HL-60/S4 treated with phorbol 12-myristate 13-acetate at 8.2 ng/mL for 4 days and 3 days (cell line): ENCODE measurements around the gene ACACA.
"Not testable (repeated sequence)": the region's sequence is repeated elsewhere in the genome, so short reads cannot be mapped to it uniquely, and the experiment has no call there.

Source experiments
- in situ Hi-C: fragments of 300-500 bp; cut with MboI; formaldehyde crosslinking; loops from 2 replicates; pipeline ENCODE4 v1.15.0; 2022; ENCODE audit warnings: low sequenced_read_pairs

The ACACA gene

DNA sequence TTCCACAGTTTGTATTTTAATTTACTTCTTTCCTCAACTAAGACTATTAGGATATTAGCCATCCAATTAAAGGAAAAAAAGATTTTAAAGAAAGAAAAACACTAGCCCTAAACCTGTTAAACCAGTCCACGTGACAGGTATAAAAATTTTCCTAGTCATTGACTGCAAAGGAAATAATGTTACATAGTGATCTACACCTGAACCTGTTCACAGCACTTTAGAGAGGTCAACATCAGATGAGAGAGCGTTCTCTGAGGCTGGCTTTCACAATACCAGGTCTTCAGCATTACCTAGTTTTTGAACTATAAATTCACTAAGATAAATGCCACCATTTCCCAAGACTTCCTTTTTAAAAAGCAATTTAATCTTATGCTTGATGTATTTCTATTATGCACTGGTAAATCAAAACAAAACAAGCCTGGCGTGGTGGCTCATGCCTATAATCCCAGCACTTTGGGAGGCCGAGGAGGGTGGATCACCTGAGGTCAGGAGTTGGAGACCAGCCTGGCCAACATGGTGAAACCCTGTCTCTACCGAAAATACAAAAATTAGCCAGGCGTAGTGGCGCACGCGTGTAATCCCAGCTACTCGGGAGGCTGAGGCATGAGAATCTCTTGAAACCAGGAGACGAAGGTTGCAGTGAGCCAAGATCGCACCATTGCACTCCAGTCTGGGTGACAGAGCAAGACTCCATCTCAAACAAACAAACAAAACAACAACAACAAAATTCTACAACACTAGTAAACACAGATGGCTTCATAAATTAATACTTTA, 49.7 kb downstream of the ACACA start:
- in situ Hi-C loops, result loop anchor here (25.0 kb wide), 1 partner anchor 745 kb away; the partner anchor contains the start of gene MRM1

DNA sequence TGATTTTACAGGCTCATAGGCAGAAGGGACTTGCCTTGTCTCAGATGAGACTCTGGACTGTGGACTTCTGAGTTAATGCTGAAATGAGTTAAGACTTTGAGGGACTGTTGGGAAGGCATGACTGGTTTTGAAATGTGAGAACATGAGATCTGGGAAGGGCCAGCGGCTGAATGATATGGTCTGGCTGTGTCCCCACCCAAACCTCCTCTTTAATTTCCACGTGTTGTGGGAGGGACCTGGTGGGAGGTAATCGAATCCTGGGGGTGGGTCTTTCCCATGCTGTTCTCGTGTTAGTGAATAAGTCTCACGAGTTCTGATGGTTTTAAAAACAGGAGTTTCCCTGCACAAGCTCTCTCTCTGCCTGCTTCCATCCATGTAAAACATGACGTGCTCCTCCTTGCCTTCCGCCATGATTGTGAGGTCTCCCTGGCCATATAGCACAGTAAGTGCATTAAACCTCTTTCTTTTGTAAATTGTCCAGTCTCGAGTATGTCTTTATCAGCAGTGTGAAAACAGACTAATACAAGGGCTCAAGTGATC, 59.7 kb downstream of the ACACA start:
- in situ Hi-C loops, result not testable (repeated sequence)

DNA sequence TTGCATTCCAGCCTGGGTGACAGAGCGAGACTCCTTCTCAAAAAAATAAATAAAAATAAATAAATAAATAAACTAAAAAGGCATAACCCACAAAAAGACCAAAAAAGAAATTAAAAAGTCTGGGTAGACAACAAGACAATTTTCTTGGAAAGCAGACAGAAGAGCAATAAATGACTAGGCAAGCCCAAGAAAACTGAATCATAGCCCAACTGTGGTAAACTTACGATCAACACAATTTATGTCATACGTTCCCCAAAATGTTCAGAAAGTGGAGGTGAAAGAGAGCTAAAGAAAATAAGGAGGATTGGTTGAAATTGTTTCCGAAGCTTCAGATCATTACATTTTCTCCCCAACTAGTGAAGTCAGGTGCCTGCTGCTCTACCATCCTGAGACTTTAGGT, 62.1 kb downstream of the ACACA start:
- in situ Hi-C loops, result no loop called here

DNA sequence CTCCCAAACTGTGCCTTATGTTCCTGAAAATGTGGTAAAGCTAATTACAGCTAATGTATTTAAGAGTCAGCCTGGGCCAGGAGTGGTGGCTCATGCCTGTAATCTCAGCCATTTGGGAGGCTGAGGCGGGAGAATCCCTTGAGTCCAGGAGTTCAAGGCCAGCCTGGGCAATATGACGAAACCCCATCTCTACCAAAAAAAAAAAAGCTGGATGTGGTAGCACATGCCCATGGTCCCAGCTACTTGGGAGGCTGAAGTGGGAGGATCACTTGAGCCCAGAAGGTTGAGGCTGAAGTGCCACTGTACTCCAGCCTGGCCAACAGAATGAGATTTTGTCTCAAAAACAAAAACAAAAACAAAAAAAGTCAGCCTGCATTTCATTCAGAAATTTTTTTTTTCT, 64.0 kb downstream of the ACACA start:
- in situ Hi-C loops, result no loop called here

DNA sequence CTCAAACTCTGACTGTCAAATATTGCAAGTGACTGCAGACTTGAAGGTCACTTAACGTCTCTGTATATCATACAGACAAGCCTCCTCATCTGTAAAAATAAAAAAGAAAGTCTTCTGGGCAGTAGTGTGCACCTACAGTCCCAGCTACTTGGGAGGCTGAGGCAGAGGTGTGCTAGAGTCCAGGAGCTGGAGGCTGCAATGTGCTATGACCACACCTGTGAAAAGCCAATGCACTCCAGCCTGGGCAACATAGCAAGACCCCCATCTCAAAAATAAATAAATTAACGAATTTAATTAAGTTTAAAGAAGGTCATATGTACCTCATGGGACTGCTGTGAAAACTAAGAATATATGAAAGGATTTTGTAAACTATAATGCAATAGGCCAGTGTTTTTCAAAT, 65.8 kb downstream of the ACACA start:
- in situ Hi-C loops, result no loop called here

DNA sequence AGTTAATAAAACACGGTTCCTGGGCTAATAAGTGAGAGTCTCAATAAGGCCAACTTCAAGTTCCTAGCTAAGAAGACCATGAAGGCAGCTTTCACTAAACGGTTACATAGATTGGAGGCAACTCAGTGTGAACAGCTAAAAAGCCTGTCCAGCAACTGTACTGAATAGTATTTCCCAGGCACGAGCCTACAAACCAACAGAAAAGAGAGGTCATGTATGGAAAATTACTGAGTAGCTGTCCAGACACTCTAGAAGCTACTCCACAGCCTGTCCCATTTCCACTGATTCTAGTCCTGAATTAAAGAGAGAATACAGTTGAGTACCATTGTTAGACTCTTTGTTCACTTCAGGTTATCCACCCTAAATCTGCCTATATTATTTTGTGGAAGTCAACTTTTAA, 67.3 kb downstream of the ACACA start:
- in situ Hi-C loops, result no loop called here

DNA sequence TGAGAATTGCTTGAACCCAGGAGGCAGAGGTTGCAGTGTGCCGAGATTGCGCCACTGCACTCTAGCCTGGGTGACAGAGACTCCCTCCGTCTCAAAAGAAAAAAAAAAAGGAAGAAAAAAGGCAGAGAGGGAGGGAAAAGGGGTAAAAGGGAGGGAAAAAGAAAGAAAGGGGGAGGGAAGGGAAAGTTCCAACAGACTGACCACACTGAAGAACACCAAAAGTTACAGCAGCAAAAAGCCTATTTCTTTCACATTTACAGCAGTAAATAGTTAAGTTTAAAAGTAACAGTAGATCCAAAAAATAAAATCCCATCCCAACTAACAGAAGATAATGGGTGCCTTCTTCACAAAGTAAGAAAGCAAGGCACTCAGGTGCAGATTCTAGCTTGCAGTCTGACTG, 67.8 kb downstream of the ACACA start:
- in situ Hi-C loops, result no loop called here

DNA sequence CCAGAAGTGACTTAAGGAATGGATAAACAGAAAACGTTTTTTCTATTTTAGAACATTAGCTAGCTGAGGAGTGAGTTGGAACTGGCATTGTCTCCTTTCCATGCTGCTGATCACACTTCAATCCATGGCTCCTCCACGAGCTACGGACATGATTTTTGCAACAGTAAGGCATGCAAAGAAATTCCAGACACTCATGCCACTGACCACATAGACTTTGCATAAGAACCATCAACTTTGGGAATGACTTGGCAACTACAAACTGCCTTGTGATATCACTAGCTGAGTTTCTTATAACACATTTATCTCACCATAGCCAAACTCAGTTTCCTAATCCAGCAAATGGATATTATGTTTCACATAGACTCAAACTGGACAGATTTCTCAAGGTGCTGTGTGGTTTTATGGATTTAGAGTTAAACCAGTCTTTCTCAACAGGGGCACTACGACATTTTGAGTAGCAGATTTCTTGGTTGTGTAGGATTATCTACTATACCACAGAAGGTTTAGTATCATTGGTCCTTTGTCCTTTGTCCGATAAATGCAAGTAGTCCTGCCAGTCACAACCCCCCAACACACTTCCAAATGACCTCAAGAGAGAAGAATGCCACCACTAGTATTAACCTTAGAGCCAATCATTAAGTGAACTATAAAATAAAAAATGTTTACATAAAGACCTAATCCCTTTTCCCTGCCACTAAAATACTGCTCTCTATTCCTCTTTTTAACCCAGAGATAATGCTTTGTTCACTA, 79.1 kb downstream of the ACACA start:
- in situ Hi-C loops, result no loop called here

DNA sequence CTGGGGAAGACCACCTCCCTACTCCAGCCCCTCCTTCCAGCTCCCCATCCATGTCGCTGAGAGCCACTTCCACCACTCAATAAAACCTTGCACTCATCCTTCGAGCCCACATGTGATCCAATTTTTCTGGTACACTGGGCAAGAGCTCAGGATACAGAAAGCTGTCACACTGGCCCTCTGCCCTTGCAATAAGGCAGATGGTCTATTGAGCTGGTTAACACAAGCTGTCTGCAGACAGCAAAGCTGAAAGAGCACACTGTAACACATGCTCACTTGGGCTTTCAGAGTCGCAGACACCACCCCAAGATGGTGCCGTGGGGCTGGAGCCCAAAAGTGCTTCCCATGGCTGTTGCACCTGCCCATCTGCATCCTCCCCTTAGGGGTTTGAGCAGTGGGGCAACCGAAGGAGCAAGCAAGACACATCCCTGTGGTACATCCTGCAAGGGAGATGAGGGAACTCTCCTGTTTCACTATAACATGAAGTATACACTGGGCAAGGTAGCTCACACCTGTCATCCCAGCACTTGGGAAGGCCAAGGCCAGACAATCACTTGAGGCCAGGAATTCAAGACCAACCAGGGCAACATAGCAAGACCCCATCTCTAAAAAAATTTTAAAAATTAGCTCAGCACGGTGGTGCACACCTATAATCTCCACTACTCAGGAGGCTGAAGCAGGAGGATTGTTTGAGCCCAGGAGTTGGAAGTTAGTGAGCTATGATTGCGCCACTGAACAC, 83.6 kb downstream of the ACACA start:
- in situ Hi-C loops, result no loop called here

DNA sequence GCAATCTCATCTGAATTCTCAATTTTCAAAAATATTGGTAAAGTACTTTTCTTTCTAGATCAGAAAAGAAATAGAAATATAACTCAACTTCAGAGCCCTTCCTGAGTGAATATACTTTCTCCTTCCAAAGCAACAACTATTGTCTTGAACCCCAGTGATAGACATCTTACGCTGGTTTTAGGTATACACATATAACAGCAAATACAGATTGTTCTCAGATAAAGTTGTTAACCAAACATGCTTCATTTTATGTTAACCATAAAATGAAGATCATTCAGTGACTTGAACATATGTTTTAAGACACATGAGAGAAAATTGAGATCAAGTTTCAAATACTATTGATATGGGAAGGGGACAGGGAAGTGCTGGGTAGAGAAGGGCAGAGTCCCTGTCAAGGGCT, 84.5 kb downstream of the ACACA start:
- in situ Hi-C loops, result no loop called here

DNA sequence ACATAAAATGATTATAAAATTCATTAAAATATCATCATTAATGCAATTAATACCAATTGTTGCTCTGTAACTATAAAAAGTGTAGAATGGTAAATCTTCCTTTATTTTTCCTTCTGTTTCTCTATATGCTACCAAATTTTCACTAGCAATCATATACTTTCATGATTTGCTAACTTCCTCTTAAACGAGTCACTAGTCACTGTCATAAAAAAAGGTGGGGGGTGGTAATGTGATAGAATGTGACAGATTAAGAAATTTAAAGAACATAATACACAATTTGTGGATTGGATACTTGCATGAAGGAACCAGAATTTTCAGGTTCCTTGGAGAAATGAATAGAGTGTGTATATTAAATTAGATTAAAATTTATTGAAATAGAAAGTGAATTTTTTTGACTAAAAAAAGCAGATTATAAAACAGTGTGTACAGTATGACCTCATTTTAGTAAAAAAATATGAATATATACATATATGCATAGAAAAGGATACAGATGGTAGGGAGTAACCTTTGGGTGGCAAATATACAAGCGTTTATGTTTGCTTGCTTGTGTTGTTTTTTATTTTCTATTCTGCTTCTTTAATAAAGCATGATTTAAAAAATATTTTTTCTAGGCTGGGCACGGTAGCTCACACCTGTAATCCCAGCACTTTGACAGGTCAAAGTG, 87.6 kb downstream of the ACACA start:
- in situ Hi-C loops, result no loop called here

DNA sequence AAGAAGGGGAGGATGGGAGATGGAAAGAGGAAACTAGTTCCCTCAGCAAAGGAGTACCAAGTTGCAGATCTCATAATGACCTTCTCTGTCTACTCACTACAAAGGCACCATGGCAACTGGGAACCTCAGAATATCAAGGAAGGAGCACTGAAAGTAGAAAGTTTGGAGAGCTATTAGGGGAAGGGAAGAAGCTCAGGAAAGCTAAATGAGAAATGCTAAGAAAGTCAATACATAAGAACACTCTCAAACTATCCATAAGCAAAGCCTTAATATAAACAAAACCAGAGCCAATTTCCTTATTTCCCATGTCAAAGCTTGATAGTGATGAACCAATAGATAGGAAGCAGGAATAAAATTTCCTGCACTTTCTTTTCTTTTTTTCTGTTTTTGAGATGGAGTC, 88.8 kb downstream of the ACACA start:
- in situ Hi-C loops, result no loop called here

DNA sequence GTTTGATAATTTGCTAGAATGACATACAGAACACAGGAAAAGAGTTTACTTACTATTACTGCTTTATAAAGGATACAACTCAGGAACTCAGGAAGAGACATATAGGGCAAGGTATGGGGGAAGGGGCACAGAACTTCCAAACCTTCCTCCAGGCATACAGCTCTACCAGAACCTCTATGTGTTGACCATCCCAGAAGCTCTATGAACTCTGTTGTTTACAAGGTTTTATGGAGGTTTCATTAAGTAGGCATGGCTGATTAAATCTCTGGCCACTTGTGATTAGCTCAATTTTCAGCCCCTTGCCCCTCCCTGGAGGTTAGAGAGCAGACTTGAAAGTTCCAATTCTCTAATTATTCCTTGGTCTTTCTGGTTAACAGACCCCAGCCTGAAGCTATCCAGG, 91.0 kb downstream of the ACACA start:
- in situ Hi-C loops, result no loop called here

DNA sequence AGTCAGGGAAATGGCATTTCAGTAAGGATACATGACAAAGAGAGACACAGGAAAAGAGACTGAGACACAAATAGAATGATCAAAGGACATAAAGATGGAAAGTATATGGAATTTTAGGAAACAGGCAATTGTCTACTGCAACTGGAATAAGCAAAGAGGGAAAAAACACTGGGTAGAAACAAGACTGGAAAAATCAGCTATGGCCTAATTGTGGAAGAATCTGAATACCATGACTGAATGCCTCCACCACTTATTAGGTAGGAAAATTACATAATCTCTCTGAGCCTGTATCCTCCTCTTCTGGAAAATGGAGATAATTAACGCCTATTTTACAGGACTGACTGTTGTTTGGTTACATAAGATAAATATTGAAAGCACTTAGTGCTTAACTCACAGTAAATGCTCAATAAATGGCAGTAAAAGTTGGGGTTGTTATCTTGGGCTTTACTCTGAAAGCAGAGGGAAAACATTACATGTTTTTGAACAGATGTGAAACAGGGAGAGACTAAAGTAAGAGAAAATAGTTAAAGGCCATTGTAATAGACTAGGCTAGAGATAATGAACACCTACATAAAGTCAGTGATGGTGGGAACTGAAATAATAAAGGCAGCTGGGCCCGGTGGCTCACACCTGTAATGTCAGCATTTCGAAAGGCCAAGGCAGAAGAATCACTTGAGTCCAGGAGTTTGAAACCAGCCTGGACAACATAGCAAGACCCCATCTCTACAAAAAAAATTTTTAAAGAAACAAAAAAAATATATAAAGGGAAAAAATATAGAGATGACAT, 94.3 kb downstream of the ACACA start:
- in situ Hi-C loops, result no loop called here

DNA sequence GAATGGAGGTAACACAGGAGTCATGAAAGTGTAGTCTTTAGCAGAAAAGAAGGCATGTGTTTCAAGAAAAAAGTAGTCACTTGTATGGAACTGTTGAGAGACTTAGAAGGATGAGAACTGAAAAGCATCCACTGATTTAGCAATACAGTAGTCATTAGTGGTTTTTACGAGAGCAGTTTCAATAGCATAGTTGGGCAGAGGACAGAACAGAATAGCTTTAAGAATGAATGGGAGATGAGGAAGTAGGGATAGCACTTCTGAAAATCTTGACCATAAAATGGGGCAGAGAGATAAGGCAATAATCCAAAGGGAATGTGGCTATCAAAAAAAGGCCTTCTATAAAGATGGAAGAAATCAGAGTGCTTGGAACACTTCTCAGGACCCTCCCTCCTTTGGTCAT, 95.7 kb downstream of the ACACA start:
- in situ Hi-C loops, result no loop called here

DNA sequence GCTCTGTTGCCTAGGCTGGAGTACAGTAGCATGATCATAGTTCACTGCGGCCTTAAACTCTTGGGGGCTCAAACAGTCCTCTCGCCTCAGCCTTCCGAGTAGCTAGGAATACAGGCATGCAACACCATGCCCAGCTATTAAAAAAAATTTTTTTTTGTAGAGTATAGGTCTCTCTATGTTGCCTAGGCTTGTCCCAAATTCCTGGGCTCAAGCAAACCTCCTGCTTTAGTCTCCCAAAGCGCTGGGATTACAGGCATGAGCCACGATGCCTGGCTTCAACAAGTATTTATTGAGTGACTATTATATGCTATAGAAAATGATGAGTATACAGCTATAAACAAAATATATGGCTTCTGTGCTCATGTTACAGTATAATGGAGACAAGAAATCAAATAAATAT, 97.6 kb downstream of the ACACA start:
- in situ Hi-C loops, result no loop called here

DNA sequence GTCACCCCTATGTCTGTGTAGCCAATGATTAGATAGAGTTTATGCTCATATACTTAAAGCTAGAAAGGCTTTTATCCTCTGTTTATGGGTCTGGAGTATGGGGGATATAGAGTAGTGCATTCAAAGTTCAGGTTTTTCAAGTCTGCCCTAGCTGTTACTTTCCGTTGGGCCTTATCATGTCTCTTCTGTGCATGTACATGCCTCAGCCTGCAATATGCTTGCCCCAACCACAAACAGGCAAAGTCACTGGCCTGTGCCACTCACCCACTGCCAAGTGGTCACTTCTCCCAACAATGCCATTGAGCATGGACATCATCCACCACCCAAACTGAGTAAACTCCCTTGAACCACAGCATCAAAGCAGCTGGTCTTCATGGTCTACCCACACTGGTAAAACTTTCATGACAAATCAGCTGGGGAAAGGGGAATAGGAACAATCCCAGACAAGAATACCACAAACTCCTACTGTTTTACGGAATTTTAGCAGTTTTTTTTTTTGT, 101.2 kb downstream of the ACACA start:
- in situ Hi-C loops, result no loop called here

DNA sequence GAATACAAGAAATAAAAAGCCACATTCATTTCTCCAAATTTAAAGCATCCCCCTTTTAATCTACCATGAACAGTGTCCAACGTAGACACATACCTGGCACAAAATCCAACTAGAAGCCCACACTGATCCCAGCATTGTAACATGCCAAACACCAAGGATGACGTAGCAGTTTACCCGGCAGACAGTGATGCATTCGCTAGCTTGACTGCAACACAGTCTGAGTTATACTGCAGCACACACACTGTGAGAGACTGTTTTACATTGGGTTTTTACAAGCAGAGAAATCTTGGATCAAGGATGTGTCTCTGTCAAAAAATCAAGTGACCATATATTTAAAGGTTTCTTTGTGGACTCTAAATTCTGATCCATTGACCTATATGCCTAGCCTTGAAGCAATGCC, 105.3 kb downstream of the ACACA start:
- in situ Hi-C loops, result no loop called here

DNA sequence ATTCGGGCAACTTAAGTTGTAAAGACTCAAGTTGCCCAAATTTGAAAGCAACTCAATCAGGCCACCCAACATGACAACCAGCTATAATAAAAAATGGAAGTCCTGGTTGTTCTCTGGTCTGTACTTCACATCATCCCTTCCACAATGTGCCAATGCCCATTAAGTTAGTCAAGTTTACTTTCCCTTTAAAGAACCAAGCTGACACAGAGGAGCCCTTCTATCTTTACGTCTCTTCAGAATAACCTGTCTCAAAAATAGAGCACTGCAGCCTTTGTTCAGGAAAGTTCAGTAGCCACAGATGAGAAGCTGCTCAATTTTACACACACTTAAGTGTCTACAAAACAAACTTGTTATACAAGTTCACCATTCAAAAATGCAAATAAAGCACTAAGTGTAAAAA, 106.0 kb downstream of the ACACA start:
- in situ Hi-C loops, result no loop called here
